ENCODE measurements around the gene RCE1.

Gene RCE1

DNA sequence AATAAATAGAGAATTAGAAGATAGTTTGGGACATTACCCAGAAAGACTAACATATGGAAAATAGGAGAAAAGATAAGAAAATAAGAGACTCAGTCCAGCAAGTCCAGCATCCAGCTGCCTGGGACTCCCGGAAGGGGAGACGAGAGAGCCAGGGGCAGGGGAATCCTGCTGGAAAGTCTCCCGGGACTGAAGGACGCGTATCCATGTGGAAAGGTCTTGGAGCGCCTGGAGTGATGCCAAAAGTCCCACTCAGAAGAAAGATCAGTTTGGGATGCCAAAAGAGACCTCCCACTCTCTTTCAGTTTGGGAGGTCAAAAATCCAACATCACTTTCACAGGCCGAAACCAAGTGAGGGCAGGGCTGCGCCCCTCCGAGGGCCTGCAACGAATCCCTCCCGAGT lies 44.3 kb downstream of the RCE1 start:
- DNase-seq (ENCODE audit: low read depth, low spot score) = no peak
- Histone ChIP-seq H3K36me3 (ENCODE audit: insufficient read depth, low read length) (no peaks in the 10 kb centered on the region), H3K27ac (peak overlapping the region; percentile 70), H3K9me3 (ENCODE audit: low read depth, low read length) (no peaks in the 10 kb centered on the region), H3K9ac (ENCODE audit: insufficient read length) (no peak overlapping the region), H3K4me3 (no peak overlapping the region)
- TF ChIP-seq EZH2 (IDR thresholded peaks at IDR 0.05) (no peak), POLR2AphosphoS5 (IDR thresholded peaks at IDR 0.05; ENCODE audit: borderline replicate concordance, low read depth, low read length) (no peak), FOXP2 (optimal IDR thresholded peaks at IDR 0.05; ENCODE audit: control extremely low read depth, extremely low read length, insufficient read depth) (no peak)

DNA sequence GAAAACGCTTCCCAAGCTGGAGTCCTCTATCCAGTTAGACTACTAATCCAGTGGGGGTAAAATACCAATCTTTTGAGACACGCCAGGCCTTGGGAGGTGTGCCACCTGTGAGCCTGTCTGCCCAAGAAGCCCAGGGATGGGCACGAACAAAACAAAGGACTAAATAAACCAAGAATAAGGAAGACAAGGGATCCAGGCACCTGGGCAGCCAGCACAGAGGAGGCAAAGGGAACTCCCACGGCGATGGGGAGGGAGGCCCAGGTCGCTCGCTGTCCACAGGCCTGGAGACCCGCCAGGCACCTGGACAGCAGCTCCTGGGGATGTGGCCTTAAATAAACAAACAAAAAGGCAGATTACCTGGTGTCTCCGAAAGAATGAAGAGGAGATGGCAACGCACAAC lies 45.0 kb downstream of the RCE1 start:
- Histone ChIP-seq H3K4me3 (no peak overlapping the region), H3K9me3 (ENCODE audit: low read depth, low read length) (no peaks in the 10 kb centered on the region), H3K36me3 (ENCODE audit: insufficient read depth, low read length) (no peaks in the 10 kb centered on the region), H3K9ac (ENCODE audit: insufficient read length) (no peak overlapping the region), H3K27ac (no peak overlapping the region)
- TF ChIP-seq EZH2 (IDR thresholded peaks at IDR 0.05) = no peak
- TF ChIP-seq FOXP2 (optimal IDR thresholded peaks at IDR 0.05; ENCODE audit: control extremely low read depth, extremely low read length, insufficient read depth) = no peak
- TF ChIP-seq POLR2AphosphoS5 (IDR thresholded peaks at IDR 0.05; ENCODE audit: borderline replicate concordance, low read depth, low read length) = no peak
- no peak for DNase-seq (ENCODE audit: low read depth, low spot score)

DNA sequence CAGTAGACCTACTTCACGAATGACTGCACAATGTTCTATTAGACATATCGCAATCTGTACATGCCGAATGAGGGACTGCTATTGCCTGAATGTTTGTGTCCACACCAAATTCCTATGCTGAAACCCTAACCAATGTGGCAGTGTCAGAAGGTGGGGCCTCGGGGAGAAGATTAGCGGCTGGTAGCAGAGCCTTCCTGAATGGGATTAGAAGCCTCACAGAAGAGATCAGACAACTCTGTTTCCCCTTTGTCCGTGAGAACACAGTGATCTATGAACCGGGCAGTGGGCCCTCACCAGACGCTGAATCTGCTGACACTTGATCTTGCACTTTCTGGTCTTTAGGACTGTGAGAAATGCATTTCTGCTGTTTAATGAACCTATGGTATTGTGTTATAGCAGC lies 46.7 kb downstream of the RCE1 start:
- Histone ChIP-seq H3K9ac (ENCODE audit: insufficient read length) (no peak overlapping the region), H3K4me3 (no peak overlapping the region), H3K9me3 (ENCODE audit: low read depth, low read length) (no peaks in the 10 kb centered on the region), H3K36me3 (ENCODE audit: insufficient read depth, low read length) (no peaks in the 10 kb centered on the region), H3K27ac (no peak overlapping the region)
- no peak for DNase-seq (ENCODE audit: low read depth, low spot score)
- TF ChIP-seq POLR2AphosphoS5 (IDR thresholded peaks at IDR 0.05; ENCODE audit: borderline replicate concordance, low read depth, low read length) = no peak
- TF ChIP-seq FOXP2 (optimal IDR thresholded peaks at IDR 0.05; ENCODE audit: control extremely low read depth, extremely low read length, insufficient read depth) = no peak
- no peak for TF ChIP-seq EZH2 (IDR thresholded peaks at IDR 0.05)

DNA sequence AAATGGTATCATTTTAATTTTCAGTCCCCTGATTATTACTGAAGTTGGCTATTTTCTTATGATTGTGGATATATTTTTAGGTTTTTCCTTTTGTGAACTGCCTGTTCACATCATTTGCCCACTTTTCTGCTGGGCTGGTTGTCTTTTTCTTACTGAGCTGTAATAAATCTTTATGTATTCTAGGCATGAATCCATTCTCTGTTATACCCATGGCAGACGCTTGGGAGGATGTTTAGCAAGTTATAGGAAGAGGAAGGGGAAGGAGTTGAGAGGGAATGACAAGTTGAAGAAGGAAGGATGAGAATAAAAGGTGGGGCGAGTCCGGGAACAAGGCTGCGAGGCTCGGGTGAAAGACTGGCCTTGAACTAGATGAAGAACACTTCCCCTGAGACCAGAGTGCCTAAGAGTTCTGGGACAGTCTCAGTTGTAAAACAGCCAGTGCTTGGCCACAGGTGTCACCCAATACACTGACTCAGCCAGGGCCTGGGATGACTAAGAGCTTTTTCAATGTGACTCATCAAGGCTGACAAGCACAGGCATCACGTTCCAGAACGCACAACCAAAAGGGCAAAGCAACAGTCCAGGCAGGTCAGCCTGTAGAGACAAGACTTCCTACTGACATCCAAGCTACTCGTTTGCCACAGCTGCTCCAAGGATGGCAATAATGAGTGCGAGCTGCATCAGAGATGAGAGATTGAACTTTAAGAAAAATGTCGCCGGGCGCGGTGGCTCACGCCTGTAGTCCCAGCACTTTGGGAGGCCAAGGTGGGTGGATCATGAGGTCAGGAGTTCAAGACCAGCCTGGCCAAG lies 48.8 kb downstream of the RCE1 start:
- Histone ChIP-seq H3K27ac (no peak overlapping the region), H3K9ac (ENCODE audit: insufficient read length) (no peak overlapping the region), H3K4me3 (no peak overlapping the region), H3K36me3 (ENCODE audit: insufficient read depth, low read length) (no peaks in the 10 kb centered on the region), H3K9me3 (ENCODE audit: low read depth, low read length) (no peaks in the 10 kb centered on the region)
- no peak for DNase-seq (ENCODE audit: low read depth, low spot score)
- TF ChIP-seq POLR2AphosphoS5 (IDR thresholded peaks at IDR 0.05; ENCODE audit: borderline replicate concordance, low read depth, low read length) (no peak), EZH2 (IDR thresholded peaks at IDR 0.05) (no peak)

DNA sequence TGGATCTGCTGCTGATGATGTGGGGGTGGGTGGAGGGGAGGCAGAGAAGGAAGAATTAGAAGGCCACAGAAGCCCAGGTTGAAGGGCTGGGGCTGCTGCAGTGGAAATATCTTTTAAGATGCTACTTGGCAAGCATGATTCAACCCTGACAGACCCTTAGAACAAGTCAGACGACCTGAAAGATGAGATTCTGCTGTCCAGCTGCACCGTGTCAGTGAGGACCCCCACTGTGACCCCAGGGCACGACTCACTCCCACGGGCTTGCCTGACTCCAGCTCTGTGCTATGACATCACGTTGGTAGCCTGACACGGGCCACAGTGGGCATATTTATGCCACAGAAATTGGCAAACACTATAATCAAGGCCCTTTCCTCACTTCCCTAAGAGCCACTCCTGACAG lies 49.7 kb downstream of the RCE1 start:
- Histone ChIP-seq H3K4me3 (no peak overlapping the region), H3K36me3 (ENCODE audit: insufficient read depth, low read length) (no peaks in the 10 kb centered on the region), H3K9me3 (ENCODE audit: low read depth, low read length) (no peaks in the 10 kb centered on the region), H3K27ac (no peak overlapping the region), H3K9ac (ENCODE audit: insufficient read length) (no peak overlapping the region)
- TF ChIP-seq POLR2AphosphoS5 (IDR thresholded peaks at IDR 0.05; ENCODE audit: borderline replicate concordance, low read depth, low read length) = no peak
- TF ChIP-seq EZH2 (IDR thresholded peaks at IDR 0.05) = no peak
- no peak for TF ChIP-seq FOXP2 (optimal IDR thresholded peaks at IDR 0.05; ENCODE audit: control extremely low read depth, extremely low read length, insufficient read depth)
- DNase-seq (ENCODE audit: low read depth, low spot score) = no peak

DNA sequence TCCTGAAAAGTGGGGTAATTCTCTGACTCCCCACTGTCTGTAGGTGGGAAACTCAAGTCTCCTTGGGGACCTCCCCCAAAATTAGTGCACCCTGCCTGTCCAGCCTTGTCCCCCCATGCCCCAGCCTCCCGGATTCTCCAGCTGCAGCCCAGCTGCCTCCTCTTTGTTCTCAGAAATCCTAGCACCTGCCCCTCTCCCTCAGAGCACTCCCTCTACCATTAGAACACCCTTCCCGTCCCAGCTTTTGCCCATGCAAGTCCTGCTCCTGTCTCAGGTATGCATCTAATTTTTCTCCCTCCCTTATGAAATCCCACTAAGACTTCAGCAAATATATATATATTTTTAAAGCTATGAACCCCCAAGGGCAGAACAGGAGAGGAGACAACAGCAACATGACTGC lies 50.9 kb downstream of the RCE1 start:
- Histone ChIP-seq H3K36me3 (ENCODE audit: insufficient read depth, low read length) (no peaks in the 10 kb centered on the region), H3K27ac (no peak overlapping the region), H3K4me3 (no peak overlapping the region), H3K9me3 (ENCODE audit: low read depth, low read length) (no peaks in the 10 kb centered on the region), H3K9ac (ENCODE audit: insufficient read length) (no peak overlapping the region)
- no peak for DNase-seq (ENCODE audit: low read depth, low spot score)
- no peak for TF ChIP-seq EZH2 (IDR thresholded peaks at IDR 0.05)

Measured in SK-N-MC (cell line).